Hematopoietic multipotent progenitor cell treated with erythropoietin and hydrocortisone succinate and interleukin-3 and kit ligand, for 8 days (in vitro differentiated cells): ENCODE results near the gene TBC1D5.

ENCODE experiments used
- DNase-seq: peaks from one replicate; pipeline ENCODE4 v3.0.0-alpha.2; 2015

The TBC1D5 gene

DNA sequence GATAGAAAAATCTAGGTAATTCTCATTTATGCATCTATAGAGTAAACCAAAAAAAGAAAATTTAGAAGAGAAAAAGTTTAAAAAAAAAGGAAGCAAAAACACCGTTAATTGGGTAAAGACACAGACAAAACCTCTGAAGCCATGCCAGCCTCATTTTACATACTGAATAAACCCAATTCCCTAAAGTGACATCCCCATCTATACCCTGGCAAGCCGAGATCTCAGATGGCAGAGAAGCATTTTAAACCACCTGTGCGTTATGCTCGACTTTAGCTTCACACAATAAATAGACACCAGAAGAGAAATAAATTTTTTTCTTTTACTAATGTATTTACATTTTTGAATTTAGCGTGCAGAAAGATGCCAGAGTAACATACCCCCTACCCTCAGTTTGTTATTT is 475.6 kb downstream of the TBC1D5 start:
- DNase-seq = no peak

DNA sequence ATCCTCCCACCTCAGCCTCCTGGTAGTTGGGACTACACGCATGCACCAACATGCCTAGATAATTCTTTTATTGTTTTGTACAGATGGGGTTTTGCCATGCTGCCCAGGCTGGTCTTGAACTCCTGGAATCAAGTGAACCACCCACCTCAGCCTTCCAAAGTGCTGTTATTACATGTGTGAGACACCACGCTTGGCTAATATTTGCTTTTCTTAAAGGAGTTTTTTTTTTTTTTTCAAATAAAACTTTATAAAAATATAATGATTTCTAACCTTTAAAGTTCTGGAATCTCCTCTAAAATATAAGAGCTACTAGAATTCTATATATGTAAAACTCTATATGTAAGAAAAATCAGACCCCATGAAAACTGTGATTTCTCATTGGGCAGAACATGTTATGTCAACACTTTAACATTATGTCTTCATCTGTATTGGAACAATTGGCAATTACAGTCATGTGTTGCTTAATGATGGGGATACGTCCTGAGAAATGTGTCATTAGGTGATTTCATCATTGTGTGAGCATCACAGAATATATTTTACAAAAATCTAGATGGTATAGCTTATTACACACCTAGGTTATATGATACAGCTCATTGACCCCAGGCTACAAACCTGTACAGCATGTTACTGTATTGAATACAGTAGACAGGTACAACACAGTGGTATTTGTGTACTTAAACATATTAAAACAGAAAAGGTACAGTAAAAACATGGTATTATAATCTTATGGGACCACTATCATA is 480.6 kb downstream of the TBC1D5 start:
- DNase-seq = no peak

GRCh38 chr3:17260257-17260656 is 482.2 kb downstream of the TBC1D5 start:
- DNase-seq = no peak

GRCh38 chr3:17259685-17260084 is 482.7 kb downstream of the TBC1D5 start:
- no peak for DNase-seq

DNA sequence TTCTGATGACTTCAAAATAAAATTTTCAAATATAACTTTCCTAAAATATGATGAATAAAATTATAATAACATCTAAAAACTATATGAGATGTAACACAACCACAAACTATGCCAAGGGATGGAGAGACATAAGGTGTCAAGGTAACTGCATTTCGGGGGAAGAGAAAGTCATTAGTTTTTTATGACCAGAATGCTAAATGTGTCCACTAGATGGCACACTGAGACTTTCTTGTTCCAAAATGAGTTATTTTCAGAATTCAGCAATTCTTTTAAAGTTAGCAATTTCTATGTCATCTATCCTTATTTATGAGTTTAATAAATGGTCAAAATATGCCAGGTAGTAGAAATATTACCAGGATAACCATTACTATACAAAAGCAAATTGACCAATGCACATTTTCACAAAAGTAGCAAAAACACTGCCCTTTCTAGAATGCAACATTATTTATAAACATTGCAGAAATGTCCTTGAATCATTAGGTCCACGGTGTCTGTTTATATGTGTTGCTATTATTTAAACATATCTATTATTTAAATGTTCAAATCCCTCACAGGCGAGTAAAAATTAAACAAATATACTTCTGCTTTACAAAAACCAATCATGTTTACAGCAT is 483.5 kb downstream of the TBC1D5 start:
- DNase-seq = peak; percentile 61

DNA sequence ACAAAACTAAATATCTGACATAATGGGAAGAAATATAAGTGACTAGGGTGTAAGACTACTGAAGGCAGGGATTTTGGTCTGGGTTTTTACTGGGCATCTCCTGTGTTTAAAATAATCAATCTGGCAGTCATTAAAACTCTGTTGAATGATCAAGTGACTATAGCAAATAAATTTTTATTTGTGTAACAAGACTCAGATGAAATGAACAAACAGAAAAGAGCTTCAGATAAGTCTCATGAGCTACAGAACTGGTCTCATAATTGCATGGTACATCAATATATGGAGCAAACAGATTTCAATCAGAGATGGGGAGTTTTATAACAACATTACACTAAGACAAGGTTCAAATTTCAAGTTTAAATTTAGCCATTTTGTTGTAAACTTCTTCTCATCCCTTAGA is 485.2 kb downstream of the TBC1D5 start:
- DNase-seq = no peak

DNA sequence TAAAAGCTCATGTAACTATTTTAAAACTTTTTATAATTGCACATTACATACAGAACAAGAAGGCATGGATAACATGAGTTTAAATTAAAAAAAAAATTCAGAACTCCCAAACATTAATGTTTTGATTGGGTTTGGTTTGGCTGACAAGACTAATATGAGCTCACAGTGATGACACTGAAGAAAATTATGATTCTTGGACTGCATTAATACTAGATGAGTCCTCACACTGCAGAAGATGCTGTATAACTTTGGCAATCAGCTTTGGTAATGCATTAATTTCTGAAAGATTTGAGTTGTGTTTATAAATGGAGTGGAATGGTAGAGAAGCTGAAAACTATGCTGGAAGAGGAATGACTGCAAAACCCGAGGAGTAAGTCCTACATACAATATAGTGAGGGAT is 498.8 kb downstream of the TBC1D5 start:
- DNase-seq = no peak

- DNase-seq = no peak
Measured at GRCh38 chr3:17239417-17239816, 503.0 kb downstream of the TBC1D5 start.

DNA sequence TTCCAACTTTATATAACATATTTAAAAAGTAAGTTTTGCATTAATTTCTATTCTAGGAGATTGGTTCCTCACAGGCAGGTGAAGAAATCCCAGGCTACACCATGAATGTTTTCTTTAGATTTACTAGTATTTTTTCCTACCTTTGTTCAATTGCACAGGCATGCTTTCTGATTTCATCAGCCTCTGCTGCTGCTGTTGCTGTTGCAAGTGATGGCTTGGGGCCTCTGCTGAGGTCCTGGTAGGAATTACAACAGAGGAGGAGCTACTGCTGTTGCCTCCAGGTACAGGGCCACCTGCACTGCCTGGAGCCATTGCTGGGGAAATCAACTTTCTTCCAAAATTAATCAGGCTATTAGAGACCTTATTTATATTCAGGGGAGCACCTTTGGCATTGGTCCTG is 504.4 kb downstream of the TBC1D5 start:
- DNase-seq = no peak

DNA sequence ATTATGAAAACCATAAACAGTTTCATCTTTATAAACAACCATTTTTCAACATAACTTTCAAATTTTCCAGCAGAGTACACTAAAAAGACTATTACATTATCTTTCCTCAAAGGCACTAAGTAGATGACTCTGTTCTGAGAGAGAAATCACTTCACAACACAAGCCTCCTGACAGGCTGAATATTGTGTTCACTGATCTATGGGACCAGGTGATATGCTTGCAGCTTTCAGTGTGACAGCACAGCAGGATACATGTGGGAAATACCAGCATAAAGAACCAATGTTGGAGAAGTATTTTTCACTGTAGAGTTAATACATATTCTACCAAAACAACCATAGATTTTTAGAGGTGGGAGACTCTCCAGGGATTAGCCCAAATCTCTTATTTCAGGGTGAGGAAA is 507.1 kb downstream of the TBC1D5 start:
- no peak for DNase-seq

GRCh38 chr3:17234382-17234781 is 508.0 kb downstream of the TBC1D5 start:
- DNase-seq = no peak

DNA sequence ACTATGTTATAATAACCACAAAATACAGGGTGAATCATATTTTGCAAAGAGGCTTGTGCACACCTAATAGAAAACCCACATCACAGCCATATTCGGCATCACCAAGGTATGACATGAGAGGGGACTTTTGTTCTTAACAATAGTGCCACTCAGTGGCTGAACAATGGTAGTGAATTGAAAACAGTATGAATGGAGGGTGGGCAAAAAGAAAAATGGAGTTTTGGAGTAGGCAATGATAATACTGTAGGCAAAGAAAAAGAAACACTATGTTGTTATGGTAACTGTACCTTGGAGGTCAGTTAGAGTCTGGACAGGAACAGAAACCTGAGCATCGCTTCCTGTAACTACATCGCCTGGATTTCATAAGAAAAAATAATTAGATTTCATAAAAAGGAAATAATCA is 509.0 kb downstream of the TBC1D5 start:
- DNase-seq = peak; percentile 73

- DNase-seq = no peak
Measured at GRCh38 chr3:17232442-17232841, 510.0 kb downstream of the TBC1D5 start.

- DNase-seq = no peak
Measured at GRCh38 chr3:17231537-17232261, 510.7 kb downstream of the TBC1D5 start.

GRCh38 chr3:17227472-17227871 is 515.0 kb downstream of the TBC1D5 start:
- DNase-seq = no peak

DNA sequence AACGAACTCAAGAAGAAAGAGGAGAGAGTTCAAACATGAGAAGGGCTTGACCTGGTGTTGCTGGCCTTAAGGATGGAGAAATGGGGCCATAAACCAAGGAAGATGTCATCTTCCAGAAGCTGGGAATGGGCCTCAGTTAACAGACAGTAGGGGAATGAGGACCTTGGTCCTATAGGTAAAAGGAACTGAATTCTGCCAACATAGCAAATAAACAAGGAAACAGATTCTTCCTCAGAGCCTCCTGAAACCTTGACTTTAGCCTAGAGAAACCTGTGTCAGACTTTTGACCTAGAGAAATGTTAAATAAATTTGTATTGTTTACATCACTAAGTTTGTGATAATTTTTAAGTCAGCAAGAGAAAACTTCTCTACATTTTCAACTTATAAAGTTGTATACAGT is 520.9 kb downstream of the TBC1D5 start:
- no peak for DNase-seq

- DNase-seq = no peak
Measured at GRCh38 chr3:17219593-17219992, 522.8 kb downstream of the TBC1D5 start.

- no peak for DNase-seq
Measured at GRCh38 chr3:17218587-17218986, 523.8 kb downstream of the TBC1D5 start.

DNA sequence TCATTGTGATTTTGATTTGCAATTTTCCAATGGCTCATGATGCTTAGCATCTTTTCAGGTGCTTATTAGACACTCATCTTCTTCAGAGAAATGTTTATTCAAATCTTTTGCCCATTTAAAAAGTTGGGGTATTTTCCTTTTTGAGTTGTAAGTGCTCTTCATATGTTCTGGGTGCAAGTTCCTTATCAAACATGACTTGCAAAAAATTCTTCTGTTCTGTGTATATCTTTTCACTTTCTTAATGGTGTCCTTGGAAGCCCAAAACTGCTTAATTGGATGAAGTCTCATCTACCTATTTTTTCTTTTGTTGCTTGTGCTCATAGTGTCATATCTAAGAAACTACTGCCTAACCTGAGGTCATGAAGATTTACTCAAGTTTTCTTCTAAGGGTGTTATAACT is 524.8 kb downstream of the TBC1D5 start:
- DNase-seq = no peak

DNA sequence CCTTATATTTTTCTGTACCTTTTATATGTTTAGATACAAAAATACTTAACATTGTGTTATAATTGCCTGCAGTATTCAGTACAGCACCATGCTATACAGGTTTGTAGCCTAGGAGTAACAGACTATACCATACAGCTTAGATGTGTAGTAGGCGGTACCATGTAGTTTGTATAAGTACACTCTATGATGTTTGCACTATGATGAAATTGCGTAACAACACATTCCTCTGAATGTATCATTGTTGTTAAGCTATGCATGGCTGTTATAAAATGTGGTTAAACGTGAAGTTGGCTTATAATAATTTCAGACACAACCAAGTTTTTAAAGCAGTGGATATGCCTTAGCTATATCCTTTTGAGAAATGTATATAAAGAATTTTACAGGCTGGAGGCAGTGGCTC is 529.3 kb downstream of the TBC1D5 start:
- no peak for DNase-seq

DNA sequence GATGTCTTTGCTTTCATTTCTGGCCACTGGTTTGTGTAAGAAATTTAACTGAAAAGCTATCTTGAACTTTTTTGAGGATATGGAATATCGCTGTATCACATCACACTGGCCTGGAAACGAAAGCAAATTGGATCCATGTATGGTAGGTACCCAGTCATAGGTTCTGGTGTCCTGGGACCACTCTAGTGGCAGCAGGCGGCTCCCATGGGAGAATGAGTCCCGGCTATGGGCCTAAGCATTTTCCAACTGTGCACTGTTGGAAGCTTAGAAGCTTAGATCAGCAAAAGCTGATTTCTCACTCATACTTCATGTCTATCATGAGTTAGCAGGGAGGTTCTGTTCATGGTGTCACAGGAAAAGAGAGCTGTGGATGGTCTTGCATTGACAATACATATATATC is 534.5 kb downstream of the TBC1D5 start:
- DNase-seq = no peak

GRCh38 chr3:17207019-17207418 is 535.4 kb downstream of the TBC1D5 start:
- no peak for DNase-seq

GRCh38 chr3:17204049-17204650 is 538.3 kb downstream of the TBC1D5 start:
- no peak for DNase-seq

DNA sequence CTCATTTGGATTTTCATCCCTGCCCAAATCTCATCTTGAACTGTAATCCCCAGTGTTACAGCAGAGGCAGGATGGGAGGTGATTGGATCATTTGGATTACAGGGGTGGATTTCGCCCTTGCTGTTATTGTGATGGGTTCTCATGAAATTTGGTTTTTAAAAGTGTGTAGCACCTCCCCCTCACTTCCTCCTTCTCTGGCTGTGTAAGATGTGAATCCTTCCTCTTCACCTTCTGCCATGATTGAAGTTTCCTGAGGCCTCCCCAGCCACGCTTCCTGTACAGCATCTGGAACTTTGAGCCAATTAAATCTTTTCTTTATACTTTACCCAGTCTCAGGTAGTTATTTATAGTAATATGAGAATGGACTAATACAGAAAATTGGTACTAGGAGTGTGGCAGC is 540.9 kb downstream of the TBC1D5 start:
- no peak for DNase-seq
